Naive thymus-derived CD4-positive, alpha-beta T cell (primary cell): Measurements from ENCODE around the gene CORO2B. TPM values are rescaled to one million over a fixed set of nuclear protein-coding genes. Genes with fewer than 3 reads are reported as not detected.

Experiments used
- ATAC-seq: fragments of 150-1000 bp; cut with Tn5 transposase; 2 replicates; pipeline ENCODE4 v1.10.0; 2021; ENCODE audit warnings: mild to moderate bottlenecking, moderate library complexity
- CTCF ChIA-PET: fragments of 350-600 bp; sonication (Branson Sonifier 250); formaldehyde crosslinking; loops from one replicate; lab custom pipeline; 2021; ENCODE audit warnings: antibody characterized with exemption; lab: Charles Lee
- POLR2A ChIA-PET: fragments of 350-600 bp; sonication (Branson Sonifier 250); formaldehyde crosslinking; loops from one replicate; lab custom pipeline; 2021; ENCODE audit warnings: antibody characterized with exemption, inconsistent platforms; lab: Charles Lee
- DNase-seq, 9 donors: peaks; one replicate each; pipeline versions ENCODE4 v3.0.0 to v3.0.0-alpha.2; 2020 to 2022; ENCODE audit warnings: mixed read lengths in 1 of 9
- H3K27ac ChIP-seq: one replicate; pipeline ENCODE4 v1.7.0; 2013; ENCODE audit warnings: mild to moderate bottlenecking, low read depth, low read length, moderate library complexity
- H3K27me3 ChIP-seq, 2 donors: one replicate each; pipeline ENCODE4 v1.7.0; 2013; ENCODE audit warnings: low read length in 2 of 2, mild to moderate bottlenecking in 2 of 2, moderate library complexity in 2 of 2; ENCODE audit not compliant: control insufficient read depth in 2 of 2, insufficient read depth in 2 of 2
- H3K36me3 ChIP-seq, 3 experiments: 1 replicate in 2 of 3; 2 replicates in 1 of 3; pipeline ENCODE4 v1.7.0; 2013; ENCODE audit warnings: low read length in 3 of 3, mild to moderate bottlenecking in 3 of 3, moderate library complexity in 1 of 3; ENCODE audit not compliant: insufficient read depth in 3 of 3, control insufficient read depth in 2 of 3
- H3K4me1 ChIP-seq, 2 donors: one replicate each; pipeline ENCODE4 v1.7.0; 2013; ENCODE audit warnings: low read length in 2 of 2, mild to moderate bottlenecking in 2 of 2, moderate library complexity in 1 of 2; ENCODE audit not compliant: control insufficient read depth in 2 of 2, insufficient read depth in 2 of 2
- H3K4me3 ChIP-seq: 2 replicates; pipeline ENCODE4 v1.7.0; 2013; ENCODE audit warnings: mild to moderate bottlenecking, low read length
- H3K9me3 ChIP-seq, 3 experiments: 1 replicate in 2 of 3; 2 replicates in 1 of 3; pipeline ENCODE4 v1.7.0; 2013; ENCODE audit warnings: low read length in 3 of 3; ENCODE audit not compliant: control insufficient read depth in 2 of 3
- H3K27ac Mint-ChIP-seq, 9 donors: one replicate each; pipeline ENCODE4 v1.8.0; 2020 to 2022; ENCODE audit warnings: mixed read lengths in 9 of 9, mild to moderate bottlenecking in 8 of 9, moderate library complexity in 5 of 9, inconsistent platforms in 2 of 9
- H3K27me3 Mint-ChIP-seq, 5 donors: one replicate each; pipeline ENCODE4 v1.8.0; 2021 to 2022; ENCODE audit warnings: mixed read lengths in 5 of 5, mild to moderate bottlenecking in 1 of 5
- H3K36me3 Mint-ChIP-seq, 5 donors: one replicate each; pipeline ENCODE4 v1.8.0; 2020 to 2022; ENCODE audit warnings: mixed read lengths in 5 of 5, mild to moderate bottlenecking in 3 of 5, inconsistent platforms in 1 of 5
- H3K4me1 Mint-ChIP-seq, 7 donors: one replicate each; pipeline ENCODE4 v1.8.0; 2020 to 2022; ENCODE audit warnings: mixed read lengths in 7 of 7, mild to moderate bottlenecking in 3 of 7, inconsistent platforms in 1 of 7
- H3K4me3 Mint-ChIP-seq, 10 donors: one replicate each; pipeline ENCODE4 v1.8.0; 2020 to 2022; ENCODE audit warnings: mild to moderate bottlenecking in 10 of 10, mixed read lengths in 10 of 10, moderate library complexity in 6 of 10, inconsistent platforms in 2 of 10
- H3K9me3 Mint-ChIP-seq, 11 donors: one replicate each; pipeline ENCODE4 v1.8.0; 2020 to 2022; ENCODE audit warnings: mixed read lengths in 11 of 11, mild to moderate bottlenecking in 4 of 11, inconsistent platforms in 1 of 11, moderate library complexity in 1 of 11
- intact Hi-C, 2 donors: fragments of 100-400 bp; cut with micrococcal nuclease; formaldehyde crosslinking; loops; one replicate each; pipeline ENCODE4 v1.15.1; 2023
- polyA plus RNA-seq, 2 donors: library from polyadenylated mRNA; unstranded; fragments of 300-500 nt; fragmentation: Illumina TruSeq; gene quantifications; one replicate each; pipeline ENCODE4 v1.2.3, GENCODE V29; 2021
- total RNA-seq, 6 experiments: library from RNA in 5 of 6; stranded (reverse) in 5 of 6; gene quantifications; 1 replicate in 5 of 6; 2 replicates in 1 of 6; pipeline ENCODE4 v1.2.3 and lab custom pipeline; 2021 to 2026

The CORO2B gene
- total and polyA plus RNA-seq, 7 experiments from 2014 or later, result 0.15 TPM; not detected in 6

DNA sequence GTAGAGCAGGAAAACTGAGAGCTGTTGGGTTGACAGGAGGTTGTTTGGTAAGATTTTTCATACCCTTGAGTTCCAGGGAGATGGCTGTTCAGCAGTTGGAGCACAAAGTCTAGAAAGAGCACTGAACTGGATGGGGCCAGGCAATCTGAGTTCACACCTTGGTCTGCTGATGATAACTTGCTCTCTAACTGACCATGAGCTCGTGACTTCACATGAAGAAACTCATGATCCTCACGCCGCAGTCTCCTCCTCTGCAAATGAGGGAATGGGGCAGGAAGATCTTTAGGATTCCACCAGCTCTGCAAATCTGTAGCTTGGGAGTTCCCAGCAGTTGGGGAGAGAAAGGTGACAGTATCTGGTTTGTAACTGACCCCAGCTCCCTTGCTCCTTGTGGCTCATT is 33.7 kb downstream of the CORO2B start:
- Mint-ChIP-seq H3K27ac (no peak overlapping the region), H3K36me3 (no peaks in the 10 kb centered on the region), H3K4me3 (no peak overlapping the region), H3K27me3 (peaks cover 0 to 11% (median 8%) of the 10 kb centered on the region in 5 donors), H3K4me1 (no peaks in the 10 kb centered on the region), H3K9me3 (peaks cover 0 to 1% (median 0%) of the 10 kb centered on the region in 11 donors)
- H3K4me3 ChIP-seq, result no peak overlapping the region
- POLR2A ChIA-PET, result no interaction called here
- H3K4me1 ChIP-seq, result no peaks in the 10 kb centered on the region
- DNase-seq (no peak), ATAC-seq (no peak)
- no peaks in the 10 kb centered on the region for H3K9me3 ChIP-seq
- H3K27ac ChIP-seq, result no peak overlapping the region
- no peaks in the 10 kb centered on the region for H3K27me3 ChIP-seq
- CTCF ChIA-PET, result no interaction called here
- no peaks in the 10 kb centered on the region for H3K36me3 ChIP-seq
- intact Hi-C loops, result no loop called here

DNA sequence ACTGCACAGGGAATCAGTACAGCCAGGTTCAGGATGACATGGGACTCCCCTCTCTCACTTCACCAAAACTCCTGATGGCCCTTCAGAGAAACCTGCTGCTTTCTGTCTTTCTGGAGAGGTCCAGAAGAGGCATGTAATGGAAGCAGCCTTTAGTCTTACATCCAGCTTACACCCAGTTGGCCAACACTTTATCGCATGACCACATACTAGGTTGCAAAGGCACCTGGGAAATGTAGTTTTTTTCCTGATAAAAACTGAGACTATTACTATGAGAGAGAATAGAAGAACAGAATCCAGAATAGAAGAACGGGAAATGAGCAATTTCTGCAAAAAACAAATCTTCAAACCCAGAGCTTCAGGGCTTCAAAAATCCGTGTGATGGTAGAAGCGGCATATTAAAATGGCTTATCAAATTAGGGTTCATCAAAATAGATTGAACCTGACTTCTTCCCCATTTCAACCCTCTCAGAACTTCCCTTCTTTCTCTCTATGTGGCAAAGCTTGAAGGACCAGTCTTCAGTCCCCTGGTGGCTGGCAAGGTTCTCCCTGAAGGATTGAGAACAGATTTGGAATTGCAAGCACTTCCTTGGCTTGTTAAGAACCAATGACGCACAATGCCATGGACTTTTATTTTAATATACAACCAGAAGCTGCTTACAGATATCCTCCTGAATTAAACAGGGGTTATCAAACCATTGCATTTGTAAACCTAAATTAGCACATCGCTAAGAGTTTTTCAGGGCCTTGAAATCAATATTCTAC is 34.4 kb downstream of the CORO2B start:
- no peak for ATAC-seq
- no peaks in the 10 kb centered on the region for H3K36me3 ChIP-seq
- Mint-ChIP-seq H3K27ac (no peak overlapping the region), H3K4me1 (peaks cover 0 to under 1% (median 0%) of the 10 kb centered on the region in 7 donors), H3K36me3 (no peaks in the 10 kb centered on the region), H3K4me3 (no peak overlapping the region), H3K27me3 (peaks cover 0 to 12% (median 8%) of the 10 kb centered on the region in 5 donors), H3K9me3 (peaks cover 0 to 4% (median 0%) of the 10 kb centered on the region in 11 donors)
- intact Hi-C loops, result no loop called here
- no peaks in the 10 kb centered on the region for H3K9me3 ChIP-seq
- CTCF ChIA-PET, result no interaction called here
- POLR2A ChIA-PET, result no interaction called here
- no peak overlapping the region for H3K4me3 ChIP-seq
- no peaks in the 10 kb centered on the region for H3K27me3 ChIP-seq
- no peak for DNase-seq
- H3K27ac ChIP-seq, result no peak overlapping the region
- no peaks in the 10 kb centered on the region for H3K4me1 ChIP-seq

DNA sequence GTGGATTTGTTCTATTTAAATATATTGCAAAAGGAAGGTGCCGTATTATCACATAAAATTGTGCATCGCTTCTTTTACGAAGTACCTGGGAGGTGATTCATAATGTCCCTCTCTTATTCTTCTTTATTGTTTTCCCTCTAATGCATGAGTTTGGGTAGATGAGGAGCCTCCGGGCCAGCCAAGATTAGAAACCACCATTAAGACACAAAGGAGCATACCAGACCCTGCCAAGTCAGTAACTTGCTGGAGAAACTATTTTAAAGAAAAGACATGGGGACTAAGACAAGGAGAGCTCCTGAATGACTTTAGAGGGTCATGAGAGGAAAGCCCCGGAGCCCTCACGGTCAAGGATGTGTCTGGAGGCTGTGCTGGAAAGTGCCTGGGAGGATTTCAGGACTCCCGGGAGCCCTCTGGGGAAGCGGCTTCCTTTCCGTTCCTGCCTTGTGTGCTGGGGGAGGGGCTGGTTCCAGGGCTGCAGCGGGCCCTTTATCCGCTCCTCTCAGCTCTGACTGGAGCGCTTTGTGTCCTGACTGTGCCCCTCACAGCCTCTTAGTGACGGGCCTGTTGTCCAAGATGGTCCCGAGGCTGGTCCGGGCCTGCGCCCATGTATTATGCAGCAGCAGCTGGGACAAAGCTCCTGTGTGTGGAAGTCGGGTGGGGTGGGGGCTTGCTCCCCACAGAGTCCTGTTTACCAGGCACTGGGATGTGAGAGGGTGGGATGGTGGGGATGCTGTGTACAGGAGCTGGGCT is 35.7 kb downstream of the CORO2B start:
- intact Hi-C loops, result no loop called here
- Mint-ChIP-seq H3K36me3 (no peaks in the 10 kb centered on the region), H3K27me3 (peaks cover 0 to 13% (median 8%) of the 10 kb centered on the region in 5 donors), H3K27ac (no peak overlapping the region), H3K9me3 (peaks cover 0 to 4% (median 0%) of the 10 kb centered on the region in 11 donors), H3K4me3 (no peak overlapping the region), H3K4me1 (peaks cover 0 to 3% (median 0%) of the 10 kb centered on the region in 7 donors)
- ATAC-seq (no peak), DNase-seq (no peak)
- no peaks in the 10 kb centered on the region for H3K27me3 ChIP-seq
- H3K27ac ChIP-seq, result no peak overlapping the region
- ChIA-PET CTCF (no interaction called here), POLR2A (no interaction called here)
- H3K4me3 ChIP-seq, result no peak overlapping the region
- H3K4me1 ChIP-seq, result no peaks in the 10 kb centered on the region
- no peaks in the 10 kb centered on the region for H3K36me3 ChIP-seq
- no peaks in the 10 kb centered on the region for H3K9me3 ChIP-seq

DNA sequence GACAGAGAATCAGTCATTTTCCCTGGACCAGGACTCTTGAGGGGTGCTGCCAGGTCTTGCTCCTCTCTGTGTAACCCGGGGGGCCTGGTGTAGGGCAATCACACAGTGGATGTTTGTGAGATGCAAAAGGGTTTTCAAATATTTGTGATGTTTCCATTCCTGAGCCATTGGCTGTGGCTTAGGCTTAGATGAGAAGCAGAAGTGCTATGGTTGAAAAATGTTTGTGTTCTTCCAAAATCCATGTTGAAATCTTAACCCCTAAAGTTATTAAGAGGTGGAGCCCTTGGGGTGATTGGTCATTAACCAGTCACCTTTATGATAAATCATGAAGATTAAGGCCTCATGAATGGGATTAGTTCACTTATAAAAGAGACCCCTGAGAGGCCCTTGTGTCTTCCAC is 36.5 kb downstream of the CORO2B start:
- intact Hi-C loops, result no loop called here
- Mint-ChIP-seq H3K4me1 (peaks cover 0 to 3% (median 0%) of the 10 kb centered on the region in 7 donors), H3K27ac (no peak overlapping the region), H3K27me3 (peaks cover 0 to 13% (median 8%) of the 10 kb centered on the region in 5 donors), H3K36me3 (no peaks in the 10 kb centered on the region), H3K9me3 (peaks cover 0 to 4% (median 0%) of the 10 kb centered on the region in 11 donors), H3K4me3 (no peak overlapping the region)
- ChIA-PET POLR2A (no interaction called here), CTCF (no interaction called here)
- H3K4me1 ChIP-seq, result no peaks in the 10 kb centered on the region
- DNase-seq (no peak), ATAC-seq (no peak)
- no peak overlapping the region for H3K27ac ChIP-seq
- no peaks in the 10 kb centered on the region for H3K36me3 ChIP-seq
- H3K4me3 ChIP-seq, result no peak overlapping the region
- no peaks in the 10 kb centered on the region for H3K9me3 ChIP-seq
- no peaks in the 10 kb centered on the region for H3K27me3 ChIP-seq

DNA sequence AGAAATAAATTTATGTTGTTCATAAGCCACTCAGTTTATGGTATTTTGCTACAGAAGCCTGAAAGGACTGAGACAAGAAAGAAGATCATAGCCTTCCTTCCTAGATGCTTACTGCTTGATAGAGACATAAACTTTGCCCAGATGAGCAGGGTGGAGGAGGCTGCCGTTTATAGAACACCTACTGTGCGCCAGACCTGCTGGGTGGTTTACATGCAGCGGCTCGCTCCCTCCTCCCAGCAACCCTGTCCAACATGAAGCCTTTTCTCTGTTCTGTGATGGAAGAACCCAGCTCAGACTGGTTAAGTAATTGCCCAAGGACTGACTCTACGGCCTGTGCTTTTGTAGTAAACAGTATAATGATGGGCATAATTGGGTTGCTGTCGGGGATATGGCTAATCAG is 37.0 kb downstream of the CORO2B start:
- no peak overlapping the region for H3K4me3 Mint-ChIP-seq
- H3K4me3 ChIP-seq, result no peak overlapping the region
- peaks cover 0 to 4% (median 0%) of the 10 kb centered on the region in 11 donors for H3K9me3 Mint-ChIP-seq
- H3K4me1 ChIP-seq, result no peaks in the 10 kb centered on the region
- ChIA-PET POLR2A (no interaction called here), CTCF (no interaction called here)
- DNase-seq, result no peak
- no peaks in the 10 kb centered on the region for H3K9me3 ChIP-seq
- no peaks in the 10 kb centered on the region for H3K36me3 Mint-ChIP-seq
- H3K4me1 Mint-ChIP-seq, result peaks cover 0 to 3% (median 0%) of the 10 kb centered on the region in 7 donors
- no peak overlapping the region for H3K27ac Mint-ChIP-seq
- ATAC-seq, result no peak
- H3K27me3 Mint-ChIP-seq, result peaks cover 0 to 13% (median 8%) of the 10 kb centered on the region in 5 donors
- no peaks in the 10 kb centered on the region for H3K27me3 ChIP-seq
- no peaks in the 10 kb centered on the region for H3K36me3 ChIP-seq
- no peak overlapping the region for H3K27ac ChIP-seq
- intact Hi-C loops, result no loop called here

DNA sequence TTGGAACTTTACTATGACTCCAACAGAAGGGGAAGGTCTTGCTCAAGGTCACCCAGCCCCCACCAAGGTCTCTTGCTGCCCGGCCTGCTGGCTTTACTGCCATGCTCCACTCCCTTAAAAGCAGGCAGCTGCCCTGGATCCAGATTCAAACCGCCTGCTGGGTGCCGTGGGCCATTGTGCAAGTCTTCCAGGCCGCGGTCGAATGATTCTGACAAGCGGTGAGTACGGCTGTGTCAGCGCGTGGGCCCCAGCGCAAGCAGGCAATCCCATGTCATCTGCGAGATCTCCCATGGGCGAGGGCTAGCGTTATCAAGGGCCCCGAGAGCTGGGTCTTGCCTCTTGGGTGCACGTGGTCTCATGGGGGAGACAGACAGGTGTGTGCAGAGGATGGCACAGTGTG is 37.6 kb downstream of the CORO2B start:
- peaks cover 0 to 4% (median 0%) of the 10 kb centered on the region in 11 donors for H3K9me3 Mint-ChIP-seq
- no peaks in the 10 kb centered on the region for H3K4me1 ChIP-seq
- H3K27ac ChIP-seq, result no peak overlapping the region
- H3K27me3 ChIP-seq, result no peaks in the 10 kb centered on the region
- no peak for ATAC-seq
- DNase-seq, result no peak
- H3K36me3 Mint-ChIP-seq, result no peaks in the 10 kb centered on the region
- H3K27me3 Mint-ChIP-seq, result peaks cover 0 to 12% (median 11%) of the 10 kb centered on the region in 5 donors
- H3K36me3 ChIP-seq, result no peaks in the 10 kb centered on the region
- ChIA-PET POLR2A (no interaction called here), CTCF (no interaction called here)
- intact Hi-C loops, result no loop called here
- H3K27ac Mint-ChIP-seq, result no peak overlapping the region
- H3K4me3 ChIP-seq, result no peak overlapping the region
- H3K9me3 ChIP-seq, result no peaks in the 10 kb centered on the region
- H3K4me3 Mint-ChIP-seq, result no peak overlapping the region
- peaks cover 0 to 3% (median 0%) of the 10 kb centered on the region in 7 donors for H3K4me1 Mint-ChIP-seq
